Measurements from ENCODE around the gene MCF2L.

The MCF2L gene

GRCh38 chr13:112980434-112980833, 11.4 kb downstream of the MCF2L start:
- in situ Hi-C loops (cut with MboI; ENCODE audit: low sequenced_read_pairs) = no loop called here

GRCh38 chr13:112981451-112981850, 12.4 kb downstream of the MCF2L start:
- in situ Hi-C loops (cut with MboI; ENCODE audit: low sequenced_read_pairs) = no loop called here

- in situ Hi-C loops (cut with MboI; ENCODE audit: low sequenced_read_pairs) = no loop called here
Measured at GRCh38 chr13:112982281-112983041, 13.4 kb downstream of the MCF2L start.

GRCh38 chr13:112983042-112983305, 14.0 kb downstream of the MCF2L start:
- in situ Hi-C loops (cut with MboI; ENCODE audit: low sequenced_read_pairs) = no loop called here

GRCh38 chr13:112983428-112984196, 14.6 kb downstream of the MCF2L start:
- in situ Hi-C loops (cut with MboI; ENCODE audit: low sequenced_read_pairs) = no loop called here

GRCh38 chr13:112984501-112984900, 15.5 kb downstream of the MCF2L start:
- in situ Hi-C loops (cut with MboI; ENCODE audit: low sequenced_read_pairs) = no loop called here

GRCh38 chr13:112984954-112985802, 16.2 kb downstream of the MCF2L start:
- in situ Hi-C loops (cut with MboI; ENCODE audit: low sequenced_read_pairs) = no loop called here

- in situ Hi-C loops (cut with MboI; ENCODE audit: low sequenced_read_pairs) = no loop called here
Measured at GRCh38 chr13:112985803-112986408, 16.9 kb downstream of the MCF2L start.

GRCh38 chr13:112986470-112986869, 17.5 kb downstream of the MCF2L start:
- in situ Hi-C loops (cut with MboI; ENCODE audit: low sequenced_read_pairs) = no loop called here

GRCh38 chr13:112986946-112987681, 18.1 kb downstream of the MCF2L start:
- in situ Hi-C loops (cut with MboI; ENCODE audit: low sequenced_read_pairs) = no loop called here

GRCh38 chr13:112987682-112988024, 18.6 kb downstream of the MCF2L start:
- in situ Hi-C loops (cut with MboI; ENCODE audit: low sequenced_read_pairs) = no loop called here

- in situ Hi-C loops (cut with MboI; ENCODE audit: low sequenced_read_pairs) = no loop called here
Measured at GRCh38 chr13:112990783-112991182, 21.8 kb downstream of the MCF2L start.

- in situ Hi-C loops (cut with MboI; ENCODE audit: low sequenced_read_pairs) = no loop called here
Measured at GRCh38 chr13:112991609-112992008, 22.6 kb downstream of the MCF2L start.

- in situ Hi-C loops (cut with MboI; ENCODE audit: low sequenced_read_pairs) = no loop called here
Measured at GRCh38 chr13:112992931-112993680, 24.1 kb downstream of the MCF2L start.

GRCh38 chr13:112994084-112994780, 25.2 kb downstream of the MCF2L start:
- in situ Hi-C loops (cut with MboI; ENCODE audit: low sequenced_read_pairs) = no loop called here

- in situ Hi-C loops (cut with MboI; ENCODE audit: low sequenced_read_pairs) = no loop called here
Measured at GRCh38 chr13:112994781-112995355, 25.9 kb downstream of the MCF2L start.

GRCh38 chr13:112995395-112996191, 26.6 kb downstream of the MCF2L start:
- in situ Hi-C loops (cut with MboI; ENCODE audit: low sequenced_read_pairs) = no loop called here

GRCh38 chr13:112996671-112997091, 27.7 kb downstream of the MCF2L start:
- in situ Hi-C loops (cut with MboI; ENCODE audit: low sequenced_read_pairs) = no loop called here

Data from HL-60/S4 treated with retinoic acid at 250 ng/mL for 4 days and 3 days (cell line).